Mesenchymal stem cell (in vitro differentiated cells and primary cell): Measurements from ENCODE around the gene SORL1.

ENCODE experiments used
- DNase-seq: peaks from one replicate; pipeline ENCODE4 v3.0.0-alpha.2; 2013
- H2AFZ ChIP-seq: one replicate; pipeline ENCODE4 v1.6.1; 2013; ENCODE audit warnings: low read depth, mild to moderate bottlenecking, control low read depth, inconsistent platforms, low read length, moderate library complexity
- H2AK5ac ChIP-seq: 2 replicates; pipeline ENCODE4 v1.6.1; 2013; ENCODE audit warnings: low read length, moderate library complexity, mild to moderate bottlenecking, inconsistent platforms; ENCODE audit not compliant: severe bottlenecking
- H2BK120ac ChIP-seq: one replicate; pipeline ENCODE4 v1.6.1; 2013; ENCODE audit warnings: low read depth, mild to moderate bottlenecking, inconsistent platforms, low read length, moderate library complexity
- H2BK12ac ChIP-seq, 2 experiments: one replicate each; pipeline ENCODE4 v1.6.1; 2013; ENCODE audit warnings: inconsistent platforms in 2 of 2, low read length in 2 of 2, mild to moderate bottlenecking in 2 of 2, moderate library complexity in 2 of 2, control low read depth in 1 of 2
- H2BK15ac ChIP-seq: one replicate; pipeline ENCODE4 v1.6.1; 2013; ENCODE audit warnings: mild to moderate bottlenecking, low read depth, inconsistent platforms; ENCODE audit not compliant: poor library complexity, severe bottlenecking
- H2BK5ac ChIP-seq: 2 replicates; pipeline ENCODE4 v1.6.1; 2013; ENCODE audit warnings: low read depth, mild to moderate bottlenecking, low read length, control low read depth, inconsistent platforms; ENCODE audit not compliant: poor library complexity, severe bottlenecking
- H3K14ac ChIP-seq, 2 experiments: one replicate each; pipeline ENCODE4 v1.6.1; 2013; ENCODE audit warnings: inconsistent platforms in 2 of 2, low read length in 2 of 2, control low read depth in 1 of 2, mild to moderate bottlenecking in 1 of 2, moderate library complexity in 1 of 2
- H3K18ac ChIP-seq, 2 experiments: one replicate each; pipeline ENCODE4 v1.6.1; 2013; ENCODE audit warnings: inconsistent platforms in 2 of 2, low read length in 2 of 2, control low read depth in 1 of 2, low read depth in 1 of 2, mild to moderate bottlenecking in 1 of 2
- H3K23ac ChIP-seq, 2 experiments: one replicate each; pipeline ENCODE4 v1.6.1; 2013; ENCODE audit warnings: inconsistent platforms in 2 of 2, low read length in 2 of 2, mild to moderate bottlenecking in 2 of 2, moderate library complexity in 2 of 2, control low read depth in 1 of 2
- H3K27ac ChIP-seq: 2 replicates; pipeline ENCODE4 v1.5.1; 2013; ENCODE audit warnings: mild to moderate bottlenecking, moderate library complexity, low read length, control low read depth, inconsistent platforms; ENCODE audit not compliant: poor library complexity, severe bottlenecking
- H3K27me3 ChIP-seq, 2 experiments: 2 replicates each; pipeline versions ENCODE4 v1.6.1 to v1.7.0; 2013; ENCODE audit warnings: low read length in 2 of 2, mild to moderate bottlenecking in 2 of 2, moderate library complexity in 2 of 2, control low read depth in 1 of 2, inconsistent platforms in 1 of 2; ENCODE audit not compliant: control insufficient read depth in 1 of 2, insufficient read depth in 1 of 2
- H3K36me3 ChIP-seq, 2 experiments: 2 replicates each; pipeline versions ENCODE4 v1.6.1 to v1.7.0; 2013; ENCODE audit warnings: low read length in 2 of 2, control low read depth in 1 of 2, inconsistent platforms in 1 of 2, low read depth in 1 of 2, mild to moderate bottlenecking in 1 of 2; ENCODE audit not compliant: insufficient read depth in 2 of 2, control insufficient read depth in 1 of 2
- H3K4ac ChIP-seq, 2 experiments: one replicate each; pipeline ENCODE4 v1.6.1; 2013; ENCODE audit warnings: inconsistent platforms in 2 of 2, low read length in 2 of 2, mild to moderate bottlenecking in 2 of 2, moderate library complexity in 2 of 2, control low read depth in 1 of 2, low read depth in 1 of 2
- H3K4me1 ChIP-seq: 2 replicates; pipeline ENCODE4 v1.6.1; 2013; ENCODE audit warnings: low read depth, low read length, control low read depth; ENCODE audit not compliant: control insufficient read depth, insufficient read depth
- H3K4me2 ChIP-seq: 2 replicates; pipeline ENCODE4 v1.6.1; 2013; ENCODE audit warnings: low read length, mild to moderate bottlenecking, inconsistent platforms; ENCODE audit not compliant: poor library complexity, severe bottlenecking
- H3K4me3 ChIP-seq, 2 experiments: 2 replicates each; pipeline versions ENCODE4 v1.5.1 to v1.7.0; 2013; ENCODE audit warnings: low read length in 2 of 2, mild to moderate bottlenecking in 2 of 2, control low read depth in 1 of 2, low read depth in 1 of 2; ENCODE audit not compliant: insufficient read depth in 1 of 2
- H3K79me1 ChIP-seq: replicated peaks from 2 replicates; pipeline ENCODE4 v1.6.1; 2013; ENCODE audit warnings: mild to moderate bottlenecking, control low read depth, low read length, inconsistent platforms; ENCODE audit not compliant: poor library complexity, severe bottlenecking
- H3K9ac ChIP-seq: 2 replicates; pipeline ENCODE4 v1.7.0; 2013; ENCODE audit warnings: mild to moderate bottlenecking, low read length, moderate library complexity
- H3K9me3 ChIP-seq: 2 replicates; pipeline ENCODE4 v1.7.0; 2013; ENCODE audit warnings: mild to moderate bottlenecking, low read length; ENCODE audit not compliant: control insufficient read depth
- H4K8ac ChIP-seq: one replicate; pipeline ENCODE4 v1.6.1; 2013; ENCODE audit warnings: inconsistent platforms, mild to moderate bottlenecking, low read length, moderate library complexity
- H4K91ac ChIP-seq: one replicate; pipeline ENCODE4 v1.6.1; 2013; ENCODE audit warnings: mild to moderate bottlenecking, low read length, inconsistent platforms
- WGBS: methylation state at CpG from one replicate; pipeline ENCODE4 v1.1.7; 2013; ENCODE audit warnings: mixed read lengths; 5-methylcytosine and 5-hydroxymethylcytosine counted together

The SORL1 gene

DNA sequence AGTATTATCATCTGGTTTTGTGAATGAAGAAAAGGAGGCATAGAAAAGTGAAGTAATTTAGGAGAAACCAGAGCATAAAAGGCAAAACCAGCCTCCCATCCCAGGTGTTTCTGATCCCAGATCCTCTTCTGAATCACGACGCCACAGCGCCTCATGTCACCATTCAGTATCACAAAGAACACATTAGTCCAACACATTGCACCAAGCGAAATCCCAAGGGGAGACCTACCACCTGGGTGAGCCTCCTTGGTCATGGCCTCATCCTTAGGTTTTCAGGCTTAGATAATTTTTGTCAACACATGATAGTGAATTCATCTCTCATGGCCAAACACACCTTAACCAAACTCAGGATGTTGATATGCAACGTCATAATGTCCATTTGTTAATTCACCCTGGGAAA, 182.2 kb downstream of the SORL1 start:
- peak overlapping the region in 1 of 2 experiments; percentile 49 for H3K4me3 ChIP-seq

DNA sequence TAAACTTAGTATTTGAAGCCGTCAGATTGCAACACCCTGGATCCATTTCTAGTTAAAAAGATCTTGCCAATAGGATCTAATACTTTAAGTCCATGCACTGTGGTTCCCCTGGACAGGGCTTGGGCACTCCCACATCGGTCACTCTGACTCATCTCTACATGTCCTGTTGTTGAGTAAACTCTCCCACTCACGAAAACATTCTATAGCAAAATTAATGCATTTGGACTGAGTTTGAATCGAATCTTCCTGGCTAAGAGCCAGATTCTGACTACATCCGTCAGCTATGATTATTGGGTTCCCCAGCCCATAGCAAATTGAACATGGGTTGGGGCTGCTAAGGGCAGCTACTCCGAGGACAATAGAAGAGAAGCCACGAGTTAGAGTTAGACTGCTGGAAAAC, 182.8 kb downstream of the SORL1 start:
- WGBS, result 32% methylated on average over 5 of the region's 7 CpGs
- H3K23ac ChIP-seq, result no peak overlapping the region
- no peaks in the 10 kb centered on the region for H3K36me3 ChIP-seq
- no peaks in the 10 kb centered on the region for H3K4me1 ChIP-seq
- no peak overlapping the region for H2AFZ ChIP-seq
- no peaks in the 10 kb centered on the region for H3K27me3 ChIP-seq
- H3K18ac ChIP-seq, result no peak overlapping the region
- H3K27ac ChIP-seq, result no peak overlapping the region
- H3K79me1 ChIP-seq, result no peaks in the 10 kb centered on the region
- peak; percentile 76 for DNase-seq
- peak overlapping the region in 1 of 2 experiments; percentile 49 for H3K4me3 ChIP-seq
- H2BK5ac ChIP-seq, result no peak overlapping the region
- H3K9ac ChIP-seq, result peak overlapping the region; percentile 70
- H3K4me2 ChIP-seq, result no peak overlapping the region
- no peak overlapping the region for H2AK5ac ChIP-seq
- no peak overlapping the region for H3K14ac ChIP-seq
- no peaks in the 10 kb centered on the region for H3K9me3 ChIP-seq
- H2BK15ac ChIP-seq, result no peak overlapping the region
- no peak overlapping the region for H3K4ac ChIP-seq
- H4K91ac ChIP-seq, result no peak overlapping the region
- H2BK12ac ChIP-seq, result no peak overlapping the region
- H2BK120ac ChIP-seq, result no peak overlapping the region
- no peak overlapping the region for H4K8ac ChIP-seq

More for the DNA sequence above, 182.2 kb downstream of the SORL1 start:
- Histone ChIP-seq H2AFZ (no peak overlapping the region), H4K91ac (no peak overlapping the region), H3K23ac (no peak overlapping the region), H3K36me3 (no peaks in the 10 kb centered on the region), H2BK120ac (no peak overlapping the region), H3K27me3 (no peaks in the 10 kb centered on the region), H2AK5ac (no peak overlapping the region), H3K4me1 (no peaks in the 10 kb centered on the region), H2BK12ac (no peak overlapping the region), H3K9ac (peak overlapping the region; percentile 13), H3K14ac (no peak overlapping the region), H3K9me3 (no peaks in the 10 kb centered on the region), H4K8ac (no peak overlapping the region), H2BK15ac (no peak overlapping the region), H2BK5ac (no peak overlapping the region), H3K79me1 (no peaks in the 10 kb centered on the region), H3K4ac (no peak overlapping the region), H3K18ac (no peak overlapping the region), H3K27ac (no peak overlapping the region), H3K4me2 (no peak overlapping the region)
- WGBS, result 97% methylated on average over 5 of the region's 5 CpGs
- DNase-seq, result no peak

DNA sequence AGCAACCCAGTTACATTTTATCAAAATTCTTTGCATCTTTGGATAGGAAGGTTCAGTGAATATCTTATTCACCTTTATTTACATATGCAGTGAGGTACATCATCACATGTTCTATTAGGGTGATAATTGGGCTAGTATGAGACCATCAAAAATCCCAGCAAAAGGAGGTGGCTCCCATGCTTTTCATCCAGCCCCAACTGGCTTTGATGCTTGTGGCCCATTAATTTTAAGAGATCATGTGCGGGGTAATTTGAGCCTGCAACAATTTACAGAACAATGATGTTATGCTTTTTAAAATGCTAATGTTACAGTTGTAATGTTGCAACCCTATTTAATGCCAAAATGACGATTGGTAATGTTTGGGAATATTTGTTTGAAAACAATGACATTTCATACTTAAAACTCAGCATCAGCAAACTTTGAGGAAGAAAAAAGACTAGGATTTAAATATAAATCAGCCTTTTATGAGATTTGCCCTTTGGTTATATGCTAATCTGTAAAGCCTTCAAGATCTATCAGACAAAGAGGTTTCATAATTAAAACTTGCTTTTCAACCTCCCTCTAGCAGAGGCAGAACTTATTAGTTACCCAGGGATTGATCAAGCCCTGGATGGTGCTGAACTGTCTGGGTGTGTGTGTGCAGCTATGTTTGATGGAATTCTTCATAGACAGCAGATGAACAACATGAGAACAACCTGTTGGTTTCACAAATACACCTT, 184.1 kb downstream of the SORL1 start:
- no peak overlapping the region for H3K14ac ChIP-seq
- 100% methylated on average over 1 of the region's 2 CpGs for WGBS
- H4K91ac ChIP-seq, result no peak overlapping the region

DNA sequence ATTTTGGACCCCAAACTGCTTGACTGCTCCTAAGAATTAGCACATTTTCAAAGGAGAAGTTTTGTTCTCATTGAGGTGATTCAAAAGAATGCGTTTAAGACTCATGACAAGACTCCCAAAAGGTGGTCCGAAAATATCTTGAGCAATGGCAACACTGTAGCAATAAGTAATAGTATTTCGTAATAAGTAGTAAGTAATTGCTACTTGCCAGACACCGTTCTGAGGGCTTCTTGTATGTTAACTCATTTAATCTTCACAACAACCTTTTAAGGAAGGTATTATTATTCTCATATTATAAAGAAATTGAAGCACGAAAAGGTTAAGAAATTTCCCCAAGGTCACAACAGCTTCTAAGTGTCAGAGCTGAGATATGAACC, 184.7 kb downstream of the SORL1 start:
- peak overlapping the region in 1 of 2 experiments; percentile 30 for H3K4me3 ChIP-seq
- H2AFZ ChIP-seq, result no peak overlapping the region
- no peak overlapping the region for H2BK12ac ChIP-seq
- H2BK120ac ChIP-seq, result no peak overlapping the region
- H3K27me3 ChIP-seq, result no peaks in the 10 kb centered on the region
- H3K18ac ChIP-seq, result no peak overlapping the region
- H4K91ac ChIP-seq, result no peak overlapping the region
- no peak overlapping the region for H3K23ac ChIP-seq
- no peak overlapping the region for H3K14ac ChIP-seq
- no peak overlapping the region for H3K9ac ChIP-seq
- H4K8ac ChIP-seq, result no peak overlapping the region
- DNase-seq, result no peak
- no peak overlapping the region for H3K4ac ChIP-seq
- H2BK5ac ChIP-seq, result no peak overlapping the region
- no peak overlapping the region for H2BK15ac ChIP-seq
- no peaks in the 10 kb centered on the region for H3K4me1 ChIP-seq
- H3K27ac ChIP-seq, result no peak overlapping the region
- H3K4me2 ChIP-seq, result no peak overlapping the region
- 75% methylated on average over 2 of the region's 5 CpGs for WGBS
- H3K79me1 ChIP-seq, result no peaks in the 10 kb centered on the region
- no peaks in the 10 kb centered on the region for H3K36me3 ChIP-seq
- no peaks in the 10 kb centered on the region for H3K9me3 ChIP-seq
- H2AK5ac ChIP-seq, result no peak overlapping the region

More for the DNA sequence above, 184.1 kb downstream of the SORL1 start:
- Histone ChIP-seq H2AK5ac (no peak overlapping the region), H2AFZ (no peak overlapping the region), H3K9ac (no peak overlapping the region), H3K23ac (no peak overlapping the region), H2BK5ac (no peak overlapping the region), H3K9me3 (no peaks in the 10 kb centered on the region), H3K36me3 (no peaks in the 10 kb centered on the region), H3K4me3 (peak overlapping the region in 1 of 2 experiments; percentile 33), H2BK15ac (no peak overlapping the region), H4K8ac (no peak overlapping the region), H3K4me1 (no peaks in the 10 kb centered on the region), H3K27ac (no peak overlapping the region), H3K27me3 (no peaks in the 10 kb centered on the region), H3K4me2 (no peak overlapping the region), H2BK12ac (no peak overlapping the region), H3K18ac (no peak overlapping the region), H3K79me1 (no peaks in the 10 kb centered on the region), H3K4ac (no peak overlapping the region), H2BK120ac (no peak overlapping the region)
- no peak for DNase-seq
